HAP-1 (cell line): ENCODE data around the gene NOB1.
A peak's percentile ranks its signal among the peaks of the same experiment; 100 is the strongest.
"Not testable (repeated sequence)": the region's sequence is repeated elsewhere in the genome, so short reads cannot be mapped to it uniquely, and the experiment has no call there.

Experiments
- DNase-seq, 2 experiments: peaks; one replicate each; pipeline ENCODE4 v3.0.0-alpha.2; 2016 to 2020; ENCODE audit warnings: low spot score in 2 of 2
- H3K27me3 ChIP-seq: fragments of 250-450 bp; sonication (Bioruptor Pico); 2 replicates; pipeline ENCODE4 v1.5.1; 2020; ENCODE audit warnings: low read depth, mild to moderate bottlenecking, moderate library complexity
- H3K36me3 ChIP-seq: fragments of 250-450 bp; sonication (Bioruptor Pico); replicated peaks from 2 replicates; pipeline ENCODE4 v1.5.1; 2020; ENCODE audit warnings: mild to moderate bottlenecking
- H3K4me1 ChIP-seq: fragments of 250-450 bp; sonication (Bioruptor Pico); 2 replicates; pipeline ENCODE4 v1.5.1; 2020; ENCODE audit warnings: mild to moderate bottlenecking
- H3K4me3 ChIP-seq: fragments of 250-450 bp; sonication (Bioruptor Pico); 2 replicates; pipeline ENCODE4 v1.5.1; 2020; ENCODE audit warnings: mild to moderate bottlenecking, moderate library complexity
- H3K9me3 ChIP-seq: fragments of 250-450 bp; sonication (Bioruptor Pico); 2 replicates; pipeline ENCODE4 v1.5.1; 2020; ENCODE audit warnings: mild to moderate bottlenecking, moderate library complexity
- in situ Hi-C: fragments of 300-500 bp; cut with MboI; formaldehyde crosslinking; loops from 3 replicates; pipeline ENCODE4 v1.14.3; 2020; ENCODE audit warnings: low sequenced_read_pairs, inconsistent platforms, mixed read lengths

NOB1 gene

GRCh38 chr16:69754469-69755310 is at the start of gene NOB1:
TSS of gene NOB1 (minus strand) at chr16:69754926. CDS start at chr16:69754910, 16 bp downstream.
- Histone ChIP-seq H3K27me3 (no peaks in the 10 kb centered on the region), H3K4me1 (peaks cover 2% of the 10 kb centered on the region; the same call in 1 of the 2 replicates), H3K4me3 (peak within 1 kb of the TSS; percentile 97), H3K9me3 (no peaks in the 10 kb centered on the region), H3K36me3 (peaks cover 36% of the 10 kb centered on the region)
- DNase-seq: peak; percentile 94 to 97
- in situ Hi-C loops: no loop called here

GRCh38 chr16:69804297-69804696 is 49.6 kb upstream of the NOB1 start:
- no peaks in the 10 kb centered on the region for H3K27me3 ChIP-seq
- H3K4me3 ChIP-seq: no peak overlapping the region
- H3K4me1 ChIP-seq: no peaks in the 10 kb centered on the region; the same call in 1 of the 2 replicates
- DNase-seq: no peak
- in situ Hi-C loops: no loop called here
- no peaks in the 10 kb centered on the region for H3K36me3 ChIP-seq
- no peaks in the 10 kb centered on the region for H3K9me3 ChIP-seq

- no peaks in the 10 kb centered on the region; the same call in 1 of the 2 replicates for H3K4me1 ChIP-seq
- H3K9me3 ChIP-seq: no peaks in the 10 kb centered on the region
- no peaks in the 10 kb centered on the region for H3K27me3 ChIP-seq
- H3K4me3 ChIP-seq: no peak overlapping the region
- H3K36me3 ChIP-seq: no peaks in the 10 kb centered on the region; the same call in 1 of the 2 replicates
- no peak for DNase-seq
- in situ Hi-C loops: loop anchor here (25.0 kb wide), 1 partner anchor 138 kb away; no protein-coding TSS in a partner anchor
Measured at GRCh38 chr16:69799611-69800031, 44.9 kb upstream of the NOB1 start.

GRCh38 chr16:69798466-69798865 is 43.7 kb upstream of the NOB1 start:
- no peaks in the 10 kb centered on the region for H3K4me1 ChIP-seq
- no peaks in the 10 kb centered on the region; the same call in 1 of the 2 replicates for H3K36me3 ChIP-seq
- no peaks in the 10 kb centered on the region for H3K9me3 ChIP-seq
- no peaks in the 10 kb centered on the region for H3K27me3 ChIP-seq
- in situ Hi-C loops: loop anchor here (25.0 kb wide), 1 partner anchor 139 kb away; no protein-coding TSS in a partner anchor
- no peak for DNase-seq
- no peak overlapping the region for H3K4me3 ChIP-seq

GRCh38 chr16:69796285-69797118 is 41.8 kb upstream of the NOB1 start:
- H3K27me3 ChIP-seq: no peaks in the 10 kb centered on the region
- peak; percentile 57 to 71 for DNase-seq
- no peaks in the 10 kb centered on the region for H3K4me1 ChIP-seq
- H3K9me3 ChIP-seq: no peaks in the 10 kb centered on the region
- no peaks in the 10 kb centered on the region; the same call in 1 of the 2 replicates for H3K36me3 ChIP-seq
- in situ Hi-C loops: loop anchor here (25.0 kb wide), 1 partner anchor 141 kb away; no protein-coding TSS in a partner anchor
- no peak overlapping the region for H3K4me3 ChIP-seq

- no peaks in the 10 kb centered on the region for H3K9me3 ChIP-seq
- H3K4me3 ChIP-seq: no peak overlapping the region
- in situ Hi-C loops: loop anchor here (25.0 kb wide), 1 partner anchor 143 kb away; no protein-coding TSS in a partner anchor
- H3K27me3 ChIP-seq: no peaks in the 10 kb centered on the region
- H3K4me1 ChIP-seq: no peaks in the 10 kb centered on the region
- no peak for DNase-seq
- no peaks in the 10 kb centered on the region; the same call in 1 of the 2 replicates for H3K36me3 ChIP-seq
Measured at GRCh38 chr16:69794486-69794885, 39.8 kb upstream of the NOB1 start.

- no peak for DNase-seq
- Histone ChIP-seq H3K36me3 (no peaks in the 10 kb centered on the region; the same call in 1 of the 2 replicates), H3K4me1 (no peaks in the 10 kb centered on the region), H3K4me3 (no peak overlapping the region), H3K9me3 (no peaks in the 10 kb centered on the region), H3K27me3 (no peaks in the 10 kb centered on the region)
- in situ Hi-C loops: loop anchor here (25.0 kb wide), 1 partner anchor 144 kb away; no protein-coding TSS in a partner anchor
Measured at GRCh38 chr16:69793526-69793925, 38.8 kb upstream of the NOB1 start.

GRCh38 chr16:69791391-69791847 is 36.7 kb upstream of the NOB1 start:
- H3K9me3 ChIP-seq, H3K27me3 ChIP-seq, H3K4me1 ChIP-seq, H3K36me3 ChIP-seq, H3K4me3 ChIP-seq, DNase-seq: not testable (repeated sequence)
- in situ Hi-C loops: loop anchor here (25.0 kb wide), 1 partner anchor 146 kb away; no protein-coding TSS in a partner anchor

- no peaks in the 10 kb centered on the region for H3K4me1 ChIP-seq
- DNase-seq: no peak
- in situ Hi-C loops: loop anchor here (25.0 kb wide), 1 partner anchor 149 kb away; no protein-coding TSS in a partner anchor
- H3K9me3 ChIP-seq: no peaks in the 10 kb centered on the region
- H3K36me3 ChIP-seq: no peaks in the 10 kb centered on the region; the same call in none of the 2 replicates
- no peak overlapping the region for H3K4me3 ChIP-seq
- H3K27me3 ChIP-seq: no peaks in the 10 kb centered on the region
Measured at GRCh38 chr16:69787883-69788282, 33.2 kb upstream of the NOB1 start.

- Histone ChIP-seq H3K4me1 (no peaks in the 10 kb centered on the region), H3K4me3 (no peak overlapping the region), H3K36me3 (no peaks in the 10 kb centered on the region; the same call in none of the 2 replicates), H3K9me3 (no peaks in the 10 kb centered on the region), H3K27me3 (no peaks in the 10 kb centered on the region)
- in situ Hi-C loops: loop anchor here (25.0 kb wide), 1 partner anchor 153 kb away; no protein-coding TSS in a partner anchor
- DNase-seq: no peak
Measured at GRCh38 chr16:69784586-69784985, 29.9 kb upstream of the NOB1 start.

GRCh38 chr16:69781118-69781517 is 26.4 kb upstream of the NOB1 start:
- no peak overlapping the region for H3K4me3 ChIP-seq
- no peaks in the 10 kb centered on the region for H3K27me3 ChIP-seq
- in situ Hi-C loops: loop anchor here (25.0 kb wide), 1 partner anchor 156 kb away; no protein-coding TSS in a partner anchor
- no peaks in the 10 kb centered on the region; the same call in 1 of the 2 replicates for H3K36me3 ChIP-seq
- no peak for DNase-seq
- no peaks in the 10 kb centered on the region; the same call in 1 of the 2 replicates for H3K9me3 ChIP-seq
- no peaks in the 10 kb centered on the region for H3K4me1 ChIP-seq

GRCh38 chr16:69779724-69780123 is 25.0 kb upstream of the NOB1 start:
- Histone ChIP-seq H3K4me3 (no peak overlapping the region), H3K4me1 (no peaks in the 10 kb centered on the region; the same call in 1 of the 2 replicates), H3K36me3 (no peaks in the 10 kb centered on the region; the same call in 1 of the 2 replicates), H3K27me3 (no peaks in the 10 kb centered on the region), H3K9me3 (peaks cover 2% of the 10 kb centered on the region; the same call in 1 of the 2 replicates)
- in situ Hi-C loops: loop anchor here (25.0 kb wide), 1 partner anchor 158 kb away; no protein-coding TSS in a partner anchor
- DNase-seq: no peak

- Histone ChIP-seq H3K36me3 (no peaks in the 10 kb centered on the region), H3K27me3 (no peaks in the 10 kb centered on the region), H3K9me3 (peaks cover 2% of the 10 kb centered on the region; the same call in 1 of the 2 replicates), H3K4me3 (no peak overlapping the region), H3K4me1 (no peaks in the 10 kb centered on the region; the same call in 1 of the 2 replicates)
- in situ Hi-C loops: loop anchor here (25.0 kb wide), 1 partner anchor 162 kb away; no protein-coding TSS in a partner anchor
- DNase-seq: no peak
Measured at GRCh38 chr16:69775563-69775962, 20.8 kb upstream of the NOB1 start.
